COLO829 (cell line): ENCODE data around the gene MYO15A.

Experiments
- DNase-seq: peaks from one replicate; pipeline ENCODE4 v3.0.0; 2012; ENCODE audit warnings: low spot score

The MYO15A gene

GRCh38 chr17:18224053-18224386 lies 115.5 kb downstream of the MYO15A start:
- DNase-seq = no peak

DNA sequence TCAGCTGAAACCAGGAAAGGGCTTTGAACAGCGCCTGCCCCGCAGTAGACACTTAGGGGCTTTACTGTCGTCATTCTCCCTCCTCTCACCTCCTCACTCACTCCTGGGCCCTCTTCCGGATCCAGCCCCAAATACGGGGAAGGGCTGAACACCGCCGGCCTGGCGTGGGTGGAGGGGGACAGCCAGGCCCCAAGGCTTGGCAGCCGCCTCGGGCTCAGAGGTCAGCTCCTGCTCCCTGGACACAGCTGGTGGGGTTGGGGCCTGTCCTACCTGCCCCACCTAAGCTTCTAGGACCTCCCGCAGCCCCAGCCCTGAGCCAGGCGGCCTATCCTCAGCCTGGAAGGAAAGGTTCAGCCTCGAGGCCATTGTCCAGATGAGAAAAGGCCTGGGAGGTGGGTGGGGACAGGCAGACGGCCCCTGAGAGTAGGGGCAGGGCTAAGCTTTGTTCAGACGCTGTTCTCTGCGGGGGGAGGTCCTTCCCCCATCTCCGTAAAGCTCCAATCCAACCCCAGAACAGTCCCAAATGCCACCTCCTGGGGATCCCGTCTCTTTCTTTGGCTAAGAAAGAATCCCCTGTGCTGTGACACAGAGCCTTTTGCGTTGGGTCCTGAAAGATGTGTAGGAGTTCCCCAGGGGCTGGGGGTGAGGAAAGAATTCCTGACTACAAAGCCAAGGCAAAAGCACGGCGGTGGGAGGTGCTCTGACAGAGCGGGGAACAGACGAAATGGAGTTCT lies 116.0 kb downstream of the MYO15A start:
- no peak for DNase-seq

DNA sequence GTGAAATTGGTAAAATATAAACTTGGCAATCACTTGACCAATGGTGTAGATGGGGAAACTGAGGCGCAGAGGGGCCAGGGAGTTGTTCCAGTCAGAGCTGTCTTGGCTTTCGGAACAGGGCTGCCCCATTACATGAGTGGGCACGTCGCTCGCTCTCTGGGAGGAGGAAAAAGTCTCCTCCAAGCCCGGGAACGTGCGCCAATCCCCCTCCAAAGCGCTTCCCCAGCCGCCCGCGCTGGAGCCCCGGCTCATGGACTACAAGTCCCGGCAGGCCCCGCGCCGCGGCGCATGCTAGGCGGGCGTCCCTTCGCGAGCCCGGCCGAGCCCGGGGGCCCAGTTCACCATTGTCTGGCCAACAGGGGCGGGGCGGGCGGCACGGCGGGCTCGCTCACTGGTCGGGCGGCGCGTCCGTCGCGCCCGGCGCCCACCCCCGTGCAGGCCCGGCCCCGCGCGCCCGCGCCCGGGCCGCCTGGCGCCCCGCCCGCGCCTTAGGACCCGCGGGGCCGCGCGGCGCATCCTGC lies 116.6 kb downstream of the MYO15A start, which contains the start of gene LLGL1:
Gene LLGL1 (plus strand): TSS at position 515 of the 521 bp plus-strand sequence. CDS start 48 bp downstream, outside the sequence.
- peak; percentile 97 for DNase-seq

DNA sequence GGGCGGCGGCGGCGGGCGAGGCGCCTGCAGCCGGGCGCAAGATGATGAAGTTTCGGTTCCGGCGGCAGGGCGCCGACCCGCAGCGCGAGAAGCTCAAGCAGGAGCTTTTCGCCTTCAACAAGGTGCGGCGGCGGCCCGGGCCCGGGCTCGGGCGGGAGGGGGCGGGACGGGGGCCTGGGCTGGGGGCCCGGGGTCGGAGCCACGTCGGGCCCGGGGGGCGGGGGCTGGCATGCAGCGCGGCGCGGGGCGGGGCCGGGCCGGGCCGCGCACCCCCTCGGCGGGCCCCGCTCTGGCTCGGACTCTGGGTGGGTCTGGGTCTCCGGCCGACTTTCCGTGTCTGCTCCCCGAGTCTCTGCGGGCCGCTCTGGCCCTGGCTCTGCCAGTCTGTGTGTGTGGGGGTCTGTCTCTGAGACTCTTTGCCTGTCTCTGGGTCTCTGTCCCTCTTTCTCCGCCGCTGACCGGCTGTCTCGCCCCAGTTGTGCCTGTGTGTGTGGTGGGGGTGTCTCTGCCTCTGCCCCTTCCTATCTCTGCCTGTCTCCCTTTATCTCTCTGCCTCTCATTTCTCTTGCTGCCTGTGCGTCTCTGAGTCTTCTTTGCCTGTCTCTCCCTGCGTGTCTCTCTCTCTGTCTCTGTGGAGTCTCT lies 117.2 kb downstream of the MYO15A start:
- no peak for DNase-seq

- DNase-seq = no peak
These were observed 117.9 kb downstream of the MYO15A start for GRCh38 chr17:18226284-18226945.

- no peak for DNase-seq
These were observed 119.1 kb downstream of the MYO15A start for GRCh38 chr17:18227635-18228034.

- DNase-seq = no peak
These were observed 119.7 kb downstream of the MYO15A start for GRCh38 chr17:18228176-18228682.

- no peak for DNase-seq
These were observed 120.7 kb downstream of the MYO15A start for GRCh38 chr17:18229254-18229653.
